ENCODE results near the gene AKAP9. TPM values are rescaled to one million over a fixed set of nuclear protein-coding genes. Genes with fewer than 3 reads are reported as not detected.

The AKAP9 gene
- total RNA-seq, 1 experiment from 2014 or later, result 71.3 TPM

GRCh38 chr7:91945476-91945875, 4.8 kb downstream of the AKAP9 start:
- Histone ChIP-seq H3K4me2 (0 out of 2 replicates have a peak overlapping the region, but pooled peaks have one; percentile 1), H3F3A (ENCODE audit: insufficient read depth, low read depth) (0 out of 2 replicates have a peak, but pooled peaks cover 5% of the 10 kb centered on the region), H3K79me2 (ENCODE audit: low read depth) (peaks cover 79% of the 10 kb centered on the region), H3K4me3 (no peak overlapping the region), H3K27ac (no peak overlapping the region), H3K9me2 (ENCODE audit: insufficient read depth) (no peaks in the 10 kb centered on the region), H4K20me1 (ENCODE audit: insufficient read depth) (0 out of 2 replicates have a peak, but pooled peaks cover 8% of the 10 kb centered on the region), H3K9me3 (ENCODE audit: insufficient read depth, low read depth) (no peaks in the 10 kb centered on the region), H2AFZ (no peak overlapping the region), H3K36me3 (ENCODE audit: low read depth) (no peaks in the 10 kb centered on the region), H3K27me3 (ENCODE audit: insufficient read depth, low read depth) (no peaks in the 10 kb centered on the region), H3K4me1 (replicated peaks; ENCODE audit: insufficient read depth) (peaks cover 22% of the 10 kb centered on the region)
- CTCF ChIA-PET, result interaction anchor here (1.1 kb wide), 1 partner anchor 115 kb away, joined by 5 read pairs; no protein-coding TSS in a partner anchor
- no peak for TF ChIP-seq EZH2 (IDR thresholded peaks at IDR 0.05; ENCODE audit: low read depth)
- TF ChIP-seq CTCF (conservative IDR thresholded peaks at IDR 0.05), result no peak; the same call in 1 of the 2 replicates
- peak in 1 of 2 experiments; percentile 64 for DNase-seq
- BruUV-seq (replicated peaks), result no TSS peak
- POLR2A ChIA-PET (ENCODE audit: unreplicated experiment), result no interaction called here
- intact Hi-C loops (cut with micrococcal nuclease; ENCODE audit: unreplicated experiment), result no loop called here

- H3K36me3 ChIP-seq (ENCODE audit: low read depth), result no peaks in the 10 kb centered on the region
- no peak overlapping the region for H3K27ac ChIP-seq
- intact Hi-C loops (cut with micrococcal nuclease; ENCODE audit: unreplicated experiment), result no loop called here
- no peak overlapping the region for H3K4me2 ChIP-seq
- 0 out of 2 replicates have a peak, but pooled peaks cover 8% of the 10 kb centered on the region for H4K20me1 ChIP-seq (ENCODE audit: insufficient read depth)
- ChIA-PET CTCF (no interaction called here), POLR2A (ENCODE audit: unreplicated experiment) (no interaction called here)
- no peaks in the 10 kb centered on the region for H3F3A ChIP-seq (ENCODE audit: insufficient read depth, low read depth)
- H2AFZ ChIP-seq, result no peak overlapping the region
- peaks cover 22% of the 10 kb centered on the region for H3K4me1 ChIP-seq (replicated peaks; ENCODE audit: insufficient read depth)
- TF ChIP-seq CTCF (conservative IDR thresholded peaks at IDR 0.05), result no peak
- no peak for TF ChIP-seq EZH2 (IDR thresholded peaks at IDR 0.05; ENCODE audit: low read depth)
- H3K9me2 ChIP-seq (ENCODE audit: insufficient read depth), result no peaks in the 10 kb centered on the region
- DNase-seq, result no peak
- no TSS peak for BruUV-seq (replicated peaks)
- no peaks in the 10 kb centered on the region for H3K27me3 ChIP-seq (ENCODE audit: insufficient read depth, low read depth)
- H3K9me3 ChIP-seq (ENCODE audit: insufficient read depth, low read depth), result no peaks in the 10 kb centered on the region
- H3K79me2 ChIP-seq (ENCODE audit: low read depth), result peaks cover 73% of the 10 kb centered on the region
- H3K4me3 ChIP-seq, result no peak overlapping the region
Observed at GRCh38 chr7:91946549-91946948, 5.9 kb downstream of the AKAP9 start.

- Histone ChIP-seq H3K9me3 (ENCODE audit: insufficient read depth, low read depth) (no peaks in the 10 kb centered on the region), H3K79me2 (ENCODE audit: low read depth) (peaks cover 59% of the 10 kb centered on the region), H3K36me3 (ENCODE audit: low read depth) (no peaks in the 10 kb centered on the region), H3K27me3 (ENCODE audit: insufficient read depth, low read depth) (no peaks in the 10 kb centered on the region), H3K4me3 (no peak overlapping the region), H3K4me2 (no peak overlapping the region), H3F3A (ENCODE audit: insufficient read depth, low read depth) (no peaks in the 10 kb centered on the region), H2AFZ (no peak overlapping the region), H3K4me1 (replicated peaks; ENCODE audit: insufficient read depth) (peaks cover 10% of the 10 kb centered on the region; the same call in 1 of the 2 replicates), H3K27ac (no peak overlapping the region), H3K9me2 (ENCODE audit: insufficient read depth) (no peaks in the 10 kb centered on the region), H4K20me1 (ENCODE audit: insufficient read depth) (peaks cover 4% of the 10 kb centered on the region; the same call in 1 of the 2 replicates)
- ChIA-PET CTCF (no interaction called here), POLR2A (ENCODE audit: unreplicated experiment) (no interaction called here)
- intact Hi-C loops (cut with micrococcal nuclease; ENCODE audit: unreplicated experiment), result no loop called here
- TF ChIP-seq EZH2 (IDR thresholded peaks at IDR 0.05; ENCODE audit: low read depth) (no peak), CTCF (conservative IDR thresholded peaks at IDR 0.05) (no peak)
- DNase-seq, result no peak
- BruUV-seq (replicated peaks), result no TSS peak
Observed at GRCh38 chr7:91947948-91948347, 7.3 kb downstream of the AKAP9 start.

Measured in PC-9 (cell line).